Right lobe of liver (tissue), 4 donors: Measurements from ENCODE around the gene SH2D7.

ENCODE experiments used
- CTCF ChIP-seq, 4 donors: fragments of 200-600 bp in 3 of 4; fragments of 450-650 bp in 1 of 4; IDR thresholded peaks; one replicate each; pipeline versions ENCODE4 v1.5.1 to v1.8.0; 2016 to 2022; ENCODE audit warnings: antibody characterized with exemption in 4 of 4, mild to moderate bottlenecking in 2 of 4
- POLR2A ChIP-seq: fragments of 450-650 bp; IDR thresholded peaks from one replicate; pipeline ENCODE4 v1.6.1; 2017; ENCODE audit warnings: antibody characterized with exemption, mild to moderate bottlenecking
- donor health status: DM: no; HTN: no; CAD: no.
- donor health status: DM: no; HTN: no; CAD: no.
- donor health status: DM: no; HTN: yes; CAD: no.

GRCh38 chr15:78104119-78104479 is 11.7 kb downstream of the SH2D7 start:
- TF ChIP-seq CTCF (IDR thresholded peaks at IDR 0.05) (no peak), POLR2A (no peak)
